GM10248 (cell line): ENCODE data around the gene EXOC8.
"Not testable (repeated sequence)": the region's sequence is repeated elsewhere in the genome, so short reads cannot be mapped to it uniquely, and the experiment has no call there.

Experiments
- CTCF ChIA-PET: fragments of 300-600 bp; sonication (Branson Sonifier 250); formaldehyde crosslinking; extraction: SDS; loops from one replicate; lab custom pipeline; 2021; ENCODE audit warnings: antibody characterized with exemption; lab: Yijun Ruan, JAX
- POLR2A ChIA-PET: fragments of 350-650 bp; sonication (Branson Sonifier 250); formaldehyde crosslinking; extraction: SDS; loops from one replicate; lab custom pipeline; 2020; ENCODE audit warnings: antibody characterized with exemption; lab: Yijun Ruan, JAX
- DNase-seq: peaks from one replicate; pipeline ENCODE4 v3.0.0; 2012; ENCODE audit errors: extremely low spot score
- CTCF ChIP-seq: IDR thresholded peaks from 2 replicates; pipeline ENCODE4 v1.5.1; 2012; ENCODE audit warnings: mild to moderate bottlenecking, low read depth; ENCODE audit errors: extremely low read depth, missing control alignments, control extremely low read depth

The EXOC8 gene

GRCh38 chr1:231357187-231357772 is 19.6 kb upstream of the EXOC8 start:
- DNase-seq, result no peak
- TF ChIP-seq CTCF, result no peak
- CTCF ChIA-PET, result interaction anchor here (0.7 to 8.8 kb wide), 41 partner anchors 8 to 464 kb away, joined by 3 to 54 read pairs (median 4); partner anchors contain the start of genes EXOC8 and SPRTN
- POLR2A ChIA-PET, result no interaction called here

GRCh38 chr1:231355171-231355570 is 17.5 kb upstream of the EXOC8 start:
- CTCF ChIA-PET, result interaction anchor here (0.9 to 1.4 kb wide), 5 partner anchors 8 to 251 kb away, joined by 3 to 7 read pairs (median 3); no protein-coding TSS in a partner anchor
- POLR2A ChIA-PET, result no interaction called here
- TF ChIP-seq CTCF, result no peak
- DNase-seq, result no peak

- DNase-seq, result no peak
- no peak for TF ChIP-seq CTCF
- POLR2A ChIA-PET, result no interaction called here
- CTCF ChIA-PET, result interaction anchor here (0.9 to 1.2 kb wide), 4 partner anchors 9 to 251 kb away, joined by 3 to 7 read pairs (median 3); no protein-coding TSS in a partner anchor
Observed at GRCh38 chr1:231354330-231355020, 16.8 kb upstream of the EXOC8 start.

GRCh38 chr1:231353086-231353485 is 15.4 kb upstream of the EXOC8 start:
- no peak for DNase-seq
- no peak for TF ChIP-seq CTCF
- CTCF ChIA-PET, result no interaction called here
- POLR2A ChIA-PET, result no interaction called here

- POLR2A ChIA-PET, result no interaction called here
Observed at GRCh38 chr1:231351816-231352215, 14.2 kb upstream of the EXOC8 start.

GRCh38 chr1:231348856-231349255 is 11.2 kb upstream of the EXOC8 start:
- DNase-seq, POLR2A ChIA-PET: not testable (repeated sequence)
- CTCF ChIA-PET, result interaction anchor here (1.1 to 2.2 kb wide), 4 partner anchors 9 to 241 kb away, joined by 3 to 13 read pairs (median 4); partner anchors contain the start of genes EXOC8 and SPRTN

More at GRCh38 chr1:231351816-231352215, 14.2 kb upstream of the EXOC8 start:
- CTCF ChIA-PET, result interaction anchor here (0.8 to 2.2 kb wide), 4 partner anchors 11 to 251 kb away, joined by 3 to 7 read pairs (median 5); partner anchors contain the start of genes EXOC8 and SPRTN
- no peak for DNase-seq
- no peak for TF ChIP-seq CTCF
